Stimulated activated CD4-positive, alpha-beta T cell treated with anti-CD3 and anti-CD28 coated beads, Interleukin-1b, Interleukin-23, amount 100 ng/mL, for 24 hours (primary cell): ENCODE measurements around the gene RBM4.
"Not testable (repeated sequence)": the region's sequence is repeated elsewhere in the genome, so short reads cannot be mapped to it uniquely, and the experiment has no call there.

Experiments used
- DNase-seq, 4 experiments: peaks; one replicate each; pipeline ENCODE4 v3.0.0-alpha.2; 2020; ENCODE audit warnings: low read depth in 4 of 4, low spot score in 1 of 4

Gene RBM4

DNA sequence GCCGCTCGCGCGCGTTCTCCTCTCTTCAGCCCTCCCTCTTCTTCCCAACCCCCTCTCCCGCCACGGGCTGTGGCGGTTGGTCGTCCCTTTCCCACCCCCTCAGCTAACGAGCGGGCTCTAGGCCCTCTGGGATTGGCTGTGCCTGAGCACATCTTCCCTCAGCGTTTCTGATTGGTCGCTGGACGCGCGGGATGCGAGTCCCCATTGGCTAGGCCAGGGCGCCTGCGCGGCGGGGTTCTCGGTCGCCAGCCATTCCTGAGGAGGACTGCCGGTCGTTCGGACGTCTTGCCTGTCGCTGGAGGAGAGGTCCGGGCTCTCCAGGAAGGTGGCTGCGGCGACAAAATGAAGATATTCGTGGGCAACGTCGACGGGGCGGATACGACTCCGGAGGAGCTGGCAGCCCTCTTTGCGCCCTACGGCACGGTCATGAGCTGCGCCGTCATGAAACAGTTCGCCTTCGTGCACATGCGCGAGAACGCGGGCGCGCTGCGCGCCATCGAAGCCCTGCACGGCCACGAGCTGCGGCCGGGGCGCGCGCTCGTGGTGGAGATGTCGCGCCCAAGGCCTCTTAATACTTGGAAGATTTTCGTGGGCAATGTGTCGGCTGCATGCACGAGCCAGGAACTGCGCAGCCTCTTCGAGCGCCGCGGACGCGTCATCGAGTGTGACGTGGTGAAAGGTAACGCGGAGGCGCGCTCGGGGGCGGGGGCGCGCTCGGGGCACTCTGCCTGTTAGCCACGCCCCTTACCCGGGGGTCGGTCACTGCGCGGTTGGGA lies 21.9 kb upstream of the RBM4 start, which contains the start of gene RBM14:
TSS of gene RBM14 (plus strand) at position 252 of the 776 bp plus-strand sequence. CDS start at position 343, 91 bp downstream.
- peak; percentile 92 to 98 (median 98) for DNase-seq

DNA sequence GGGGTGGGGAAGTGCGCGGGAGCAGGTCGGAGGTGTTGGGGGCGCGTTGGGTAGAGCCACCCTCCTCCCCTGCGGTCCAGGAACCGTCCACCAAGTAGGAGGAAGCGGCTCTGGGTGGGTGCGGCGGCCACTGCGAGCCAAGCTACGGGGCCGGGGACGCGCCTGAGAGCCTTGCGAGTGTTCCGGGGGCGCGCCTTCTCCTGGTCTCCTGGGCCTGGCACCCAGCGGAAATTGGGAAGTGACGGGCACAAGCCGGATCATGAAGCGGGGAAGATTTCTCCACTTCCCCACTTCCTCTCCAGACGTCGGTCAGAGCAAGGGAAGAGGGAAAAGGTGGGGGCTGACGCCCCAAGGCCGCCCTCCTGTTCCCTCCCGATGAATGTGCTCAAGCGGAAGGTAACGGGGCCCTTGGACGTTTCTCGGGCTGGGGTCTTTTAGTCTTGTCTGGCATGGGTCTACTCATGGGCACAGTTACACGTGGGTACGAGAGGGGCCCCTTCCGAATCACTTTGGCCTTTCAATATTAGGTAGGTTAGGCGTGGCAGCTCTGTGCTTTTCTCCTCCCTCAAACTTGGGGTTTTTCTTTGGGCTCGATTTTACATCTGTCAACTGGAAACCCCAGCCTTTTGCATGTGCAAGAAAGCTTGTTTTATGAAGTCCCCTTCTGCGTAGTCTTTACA lies 21.2 kb upstream of the RBM4 start:
- no peak for DNase-seq

DNA sequence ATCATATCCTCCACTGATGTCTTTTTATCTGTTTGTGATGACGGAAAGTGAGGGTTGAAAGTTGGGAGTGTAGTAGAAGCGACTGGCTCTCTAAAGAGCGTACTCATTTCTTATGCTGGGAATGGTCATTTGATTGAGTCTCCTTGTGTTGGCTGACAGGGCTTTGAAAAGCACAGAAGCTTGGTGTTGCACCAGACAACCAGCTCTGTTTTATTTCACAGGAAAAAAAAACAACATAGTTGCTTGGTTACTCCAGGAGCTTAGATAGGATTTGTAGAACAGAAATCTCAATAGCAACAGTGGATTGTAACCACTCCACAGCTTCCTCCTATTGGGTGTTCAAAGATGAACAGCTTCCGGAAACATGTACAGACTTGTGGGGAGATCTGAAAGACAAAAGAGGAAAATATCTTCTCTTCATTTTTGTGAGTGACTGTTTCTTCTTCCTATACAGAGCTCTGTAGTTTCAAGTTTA lies 19.4 kb upstream of the RBM4 start:
- no peak for DNase-seq

DNA sequence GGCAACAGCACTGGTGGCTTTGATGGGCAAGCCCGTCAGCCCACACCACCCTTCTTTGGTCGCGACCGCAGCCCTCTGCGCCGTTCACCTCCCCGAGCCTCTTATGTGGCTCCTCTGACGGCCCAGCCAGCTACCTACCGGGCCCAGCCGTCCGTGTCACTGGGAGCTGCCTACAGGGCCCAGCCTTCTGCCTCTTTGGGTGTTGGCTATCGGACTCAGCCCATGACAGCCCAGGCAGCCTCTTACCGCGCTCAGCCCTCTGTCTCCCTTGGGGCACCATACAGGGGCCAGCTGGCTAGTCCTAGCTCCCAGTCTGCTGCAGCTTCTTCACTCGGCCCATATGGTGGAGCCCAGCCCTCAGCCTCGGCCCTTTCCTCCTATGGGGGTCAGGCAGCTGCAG lies 14.1 kb upstream of the RBM4 start:
- DNase-seq, result no peak

DNA sequence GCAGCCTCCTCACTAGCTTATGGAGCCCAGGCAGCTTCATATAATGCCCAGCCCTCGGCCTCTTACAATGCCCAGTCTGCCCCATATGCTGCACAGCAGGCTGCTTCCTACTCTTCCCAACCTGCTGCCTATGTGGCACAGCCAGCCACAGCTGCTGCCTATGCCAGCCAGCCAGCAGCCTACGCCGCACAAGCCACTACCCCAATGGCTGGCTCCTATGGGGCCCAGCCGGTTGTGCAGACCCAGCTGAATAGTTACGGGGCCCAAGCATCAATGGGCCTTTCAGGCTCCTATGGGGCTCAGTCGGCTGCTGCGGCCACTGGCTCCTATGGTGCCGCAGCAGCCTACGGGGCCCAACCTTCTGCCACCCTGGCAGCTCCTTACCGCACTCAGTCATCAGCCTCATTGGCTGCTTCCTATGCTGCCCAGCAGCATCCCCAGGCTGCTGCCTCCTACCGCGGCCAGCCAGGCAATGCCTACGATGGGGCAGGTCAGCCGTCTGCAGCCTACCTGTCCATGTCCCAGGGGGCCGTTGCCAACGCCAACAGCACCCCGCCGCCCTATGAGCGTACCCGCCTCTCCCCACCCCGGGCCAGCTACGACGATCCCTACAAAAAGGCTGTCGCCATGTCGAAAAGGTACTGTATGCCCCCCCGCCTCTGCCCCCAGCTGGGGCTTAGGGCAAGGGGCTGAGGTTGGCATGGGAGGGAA lies 13.3 kb upstream of the RBM4 start:
- DNase-seq, result no peak

DNA sequence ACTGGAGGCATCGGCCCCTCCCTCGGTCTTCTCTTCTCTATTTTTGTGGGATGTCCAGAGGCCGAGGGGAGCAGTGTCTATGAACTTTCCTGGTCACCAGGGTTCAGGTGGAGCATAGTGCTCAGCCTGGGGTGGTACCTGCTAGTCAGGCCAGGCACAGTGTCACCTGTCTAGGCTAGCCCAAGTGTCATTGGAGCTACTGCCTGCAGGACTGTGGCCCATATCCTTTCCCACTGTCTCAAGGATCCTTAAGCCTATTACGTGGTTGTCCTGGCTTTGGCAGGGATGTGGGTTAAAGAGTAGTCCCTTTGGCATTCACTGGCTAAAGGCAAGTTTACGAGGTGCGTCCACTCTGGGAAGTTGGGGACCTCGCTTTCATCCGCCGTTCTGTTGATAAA lies 12.8 kb upstream of the RBM4 start:
- no peak for DNase-seq

DNA sequence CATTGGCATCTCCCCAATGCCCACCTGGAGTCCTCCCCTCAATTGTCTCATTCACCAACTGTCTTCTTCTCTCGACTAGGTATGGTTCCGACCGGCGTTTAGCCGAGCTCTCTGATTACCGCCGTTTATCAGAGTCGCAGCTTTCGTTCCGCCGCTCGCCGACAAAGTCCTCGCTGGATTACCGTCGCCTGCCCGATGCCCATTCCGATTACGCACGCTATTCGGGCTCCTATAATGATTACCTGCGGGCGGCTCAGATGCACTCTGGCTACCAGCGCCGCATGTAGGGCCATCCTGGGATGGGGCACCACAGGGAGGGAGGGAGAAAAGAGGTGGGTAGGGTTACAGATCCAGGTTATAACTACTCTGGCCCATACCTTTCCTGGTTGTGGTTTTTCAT lies 12.1 kb upstream of the RBM4 start:
- DNase-seq, result no peak

DNA sequence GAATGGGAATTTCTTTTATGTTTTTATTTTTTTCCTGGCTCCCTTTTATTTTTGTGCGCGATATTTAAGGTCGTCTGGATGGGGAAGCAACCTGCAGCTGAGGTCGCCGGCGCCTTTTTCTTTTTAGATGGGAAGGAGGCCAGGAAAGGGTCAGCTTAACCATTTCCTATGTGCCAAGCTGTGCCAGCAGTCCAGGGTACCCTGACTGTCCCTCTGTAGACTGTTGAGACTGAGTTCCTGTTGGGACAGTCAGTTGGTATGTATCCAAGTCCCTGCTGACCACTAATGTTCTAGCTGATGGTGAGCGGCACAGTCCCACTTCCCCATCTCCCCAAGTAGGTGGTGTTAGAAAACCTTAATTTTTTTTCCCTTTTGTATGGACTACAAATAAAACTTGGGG lies 11.6 kb upstream of the RBM4 start:
- no peak for DNase-seq

DNA sequence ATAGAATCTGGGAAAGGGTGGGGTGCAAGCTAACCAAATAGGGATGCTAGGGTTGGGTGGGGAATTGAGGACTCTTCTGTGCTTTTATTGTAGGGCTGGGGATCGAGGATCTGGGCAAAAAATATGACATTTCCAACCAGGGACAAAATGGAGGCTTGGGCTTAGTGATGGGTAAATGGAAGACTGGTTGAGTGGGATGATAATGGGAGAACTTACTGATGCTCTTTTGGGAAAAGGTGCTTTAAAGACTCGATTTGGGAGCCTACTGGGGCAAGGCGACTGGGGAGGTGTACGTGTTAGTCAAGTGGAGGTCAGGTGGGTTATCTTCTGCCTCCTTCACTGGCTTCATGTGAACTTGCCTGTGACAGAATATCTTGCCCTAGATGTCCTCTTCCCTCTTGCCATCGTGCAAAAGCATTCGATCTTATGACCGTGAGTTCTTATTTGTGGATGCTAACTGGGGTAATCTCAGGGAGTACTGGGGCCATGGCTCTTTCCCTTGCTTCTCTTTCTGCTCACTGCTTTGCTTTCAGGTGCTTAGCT lies 10.4 kb upstream of the RBM4 start:
- DNase-seq, result no peak

DNA sequence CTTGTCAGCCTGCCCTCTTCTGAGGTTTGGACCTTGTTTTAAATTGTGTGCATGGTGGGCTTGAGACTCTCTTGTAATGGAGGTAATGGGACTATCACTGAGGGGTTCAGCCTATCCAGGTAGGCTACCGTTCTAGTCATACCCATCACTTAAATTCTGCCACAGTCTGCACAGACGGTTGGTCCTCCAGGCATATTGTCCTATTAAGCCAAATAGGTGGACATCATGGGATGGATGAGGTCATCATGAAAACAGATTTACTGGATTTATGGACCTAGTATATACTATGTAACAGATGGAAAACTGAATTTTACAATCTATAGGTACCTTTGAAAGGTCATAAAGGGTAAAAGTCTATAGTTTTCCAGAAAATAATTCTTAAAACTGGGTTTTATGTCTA lies 9.1 kb upstream of the RBM4 start:
- DNase-seq, result no peak

DNA sequence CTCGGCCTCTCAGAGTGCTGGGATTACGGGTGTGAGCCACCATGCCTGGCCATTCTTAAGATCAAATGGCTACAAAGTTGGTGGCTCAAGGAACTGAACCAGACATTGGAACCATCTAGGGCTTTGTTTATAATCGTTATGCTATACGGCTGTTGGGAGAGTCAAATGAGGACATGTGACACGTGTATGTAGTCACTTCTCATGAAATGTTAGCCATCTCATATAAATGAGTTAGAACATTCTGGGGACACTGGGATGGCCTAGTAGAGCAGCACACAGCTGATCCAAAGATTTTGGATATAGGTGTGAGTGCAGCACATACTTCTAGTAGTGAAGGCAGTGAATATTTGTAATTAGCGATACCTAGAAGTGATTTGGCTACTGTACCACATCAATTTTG lies 6.6 kb upstream of the RBM4 start:
- DNase-seq, result no peak

DNA sequence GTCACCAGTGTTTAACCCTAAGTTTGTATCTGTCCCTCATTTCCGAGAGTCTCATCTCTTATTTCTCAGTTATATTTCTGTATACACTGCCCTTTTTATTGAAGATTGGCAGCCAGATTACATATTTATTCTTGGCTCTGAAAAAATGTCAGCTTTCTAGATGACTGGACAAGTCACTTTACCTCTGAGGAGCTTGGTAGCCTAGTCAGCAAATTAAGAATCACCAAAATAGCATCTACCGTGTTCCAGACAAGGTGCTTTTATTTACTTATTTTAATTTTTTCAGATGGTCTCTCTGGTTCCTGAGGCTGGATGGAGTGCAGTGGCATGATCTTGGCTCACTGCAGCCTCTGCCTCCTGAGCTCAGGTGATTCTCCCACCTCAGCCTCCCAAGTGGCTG lies 5.6 kb upstream of the RBM4 start:
- no peak for DNase-seq

DNA sequence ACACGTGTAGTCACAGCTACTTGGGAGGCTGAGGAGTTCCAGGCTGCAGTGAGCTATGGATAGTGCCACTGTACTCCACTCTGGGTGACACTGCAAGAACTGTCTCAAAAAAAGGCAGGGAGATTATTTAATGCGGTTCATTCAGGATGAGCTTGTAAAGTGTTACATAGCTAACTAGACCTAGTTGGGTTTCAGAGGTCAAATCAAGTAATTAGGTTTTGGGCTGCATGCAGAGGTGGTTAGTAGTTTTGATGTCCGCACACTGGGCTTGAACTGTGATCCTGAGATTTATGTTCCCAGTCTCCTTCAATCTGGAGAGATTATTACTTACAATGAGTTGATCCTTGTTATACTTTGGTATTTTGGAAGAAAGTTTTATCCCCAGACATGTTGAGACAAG lies 2.1 kb upstream of the RBM4 start:
- DNase-seq, result no peak

DNA sequence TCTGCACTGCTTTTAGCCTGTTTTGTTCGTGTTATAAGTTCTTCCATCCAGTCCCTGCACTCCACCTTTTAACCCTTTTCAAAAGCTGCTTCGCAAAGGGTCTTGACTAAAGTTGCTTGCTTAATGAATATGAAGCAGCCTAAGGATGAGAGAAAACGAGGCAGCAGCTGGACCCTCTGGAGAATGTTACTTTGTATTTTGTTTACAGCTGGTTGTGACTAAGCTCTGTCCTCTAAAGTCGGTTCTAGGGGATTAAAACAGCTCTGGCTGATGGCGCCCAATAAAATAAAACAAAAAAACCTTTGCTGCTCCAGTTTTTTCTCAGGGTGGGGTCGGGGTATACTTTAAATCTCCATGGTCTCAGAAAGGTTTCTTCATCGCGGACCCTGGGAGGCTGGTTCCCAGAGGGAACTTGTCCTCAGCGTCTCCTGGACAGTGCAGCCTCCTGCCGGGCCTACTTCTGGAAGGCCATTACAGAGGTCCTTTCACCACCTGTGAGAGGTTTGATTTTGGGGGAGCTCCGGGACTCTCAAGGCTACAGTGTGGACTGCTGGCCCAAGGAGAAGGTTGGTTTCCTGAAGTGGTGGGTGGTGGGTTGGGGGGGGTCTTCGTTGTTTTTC lies 836 bp upstream of the RBM4 start:
- DNase-seq, result no peak

DNA sequence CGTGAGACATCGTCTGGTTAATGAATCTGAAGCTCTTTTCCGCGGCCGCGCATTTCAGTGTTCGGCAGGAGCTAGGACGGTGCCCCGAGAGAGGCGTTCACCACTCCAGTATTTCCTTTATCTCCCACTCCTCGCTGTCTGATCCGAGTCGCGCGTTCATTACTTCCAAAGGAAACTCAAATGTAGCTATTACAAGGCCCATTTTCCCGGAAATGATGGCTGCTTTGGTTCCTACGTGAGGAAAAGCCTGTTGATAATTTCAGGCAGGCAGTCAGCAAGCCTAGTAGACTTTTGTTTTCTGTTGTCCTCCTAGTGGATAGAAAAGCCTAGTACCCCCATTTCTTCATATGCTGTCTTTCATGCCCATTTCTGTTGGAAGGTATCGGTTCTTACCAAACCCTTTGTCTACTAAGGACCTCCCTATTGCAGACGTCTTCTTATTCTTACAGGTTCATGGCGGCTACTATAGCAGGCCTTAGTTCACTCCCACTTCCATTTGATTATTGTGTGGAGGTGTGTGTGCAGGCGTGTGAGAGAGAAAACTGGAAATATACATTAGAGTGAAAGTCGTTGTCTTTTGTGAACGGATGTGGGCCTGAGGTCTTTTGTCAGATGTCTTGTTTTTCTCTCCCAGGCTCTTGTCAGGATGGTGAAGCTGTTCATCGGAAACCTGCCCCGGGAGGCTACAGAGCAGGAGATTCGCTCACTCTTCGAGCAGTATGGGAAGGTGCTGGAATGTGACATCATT lies 737 bp downstream of the RBM4 start:
- DNase-seq, result peak in 1 of 4 experiments; percentile 16

DNA sequence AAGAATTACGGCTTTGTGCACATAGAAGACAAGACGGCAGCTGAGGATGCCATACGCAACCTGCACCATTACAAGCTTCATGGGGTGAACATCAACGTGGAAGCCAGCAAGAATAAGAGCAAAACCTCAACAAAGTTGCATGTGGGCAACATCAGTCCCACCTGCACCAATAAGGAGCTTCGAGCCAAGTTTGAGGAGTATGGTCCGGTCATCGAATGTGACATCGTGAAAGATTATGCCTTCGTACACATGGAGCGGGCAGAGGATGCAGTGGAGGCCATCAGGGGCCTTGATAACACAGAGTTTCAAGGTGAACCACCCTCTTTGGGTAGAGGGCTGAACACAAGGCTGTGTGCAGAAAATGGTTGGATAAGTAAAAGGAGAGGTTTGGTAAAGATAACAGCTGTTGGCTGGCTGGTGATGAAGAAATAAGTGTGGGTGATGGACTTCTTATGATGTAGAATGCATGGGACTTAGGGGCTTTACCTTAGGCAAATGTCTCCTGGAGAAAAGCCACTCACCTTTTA lies 1.4 kb downstream of the RBM4 start:
- not testable (repeated sequence) for DNase-seq

DNA sequence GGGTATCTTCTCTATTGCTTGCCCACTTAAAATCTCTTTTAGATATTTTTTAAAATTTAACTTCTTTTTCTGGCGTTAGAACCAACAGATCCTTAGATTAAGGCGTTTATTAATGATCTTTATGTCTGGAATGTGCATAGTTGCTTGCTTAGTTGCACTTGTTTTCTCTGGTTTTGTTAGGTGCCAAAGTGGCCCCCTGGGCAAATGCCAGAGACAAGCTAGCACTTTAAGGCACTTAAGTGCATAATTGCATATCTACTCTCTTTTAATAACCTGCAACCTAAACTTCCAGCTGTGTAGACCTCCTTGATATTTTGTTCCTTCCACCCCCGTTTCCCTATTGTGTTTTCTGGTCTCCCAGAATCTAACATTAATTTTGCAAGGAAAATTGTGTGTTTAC lies 3.3 kb downstream of the RBM4 start:
- DNase-seq, result no peak

DNA sequence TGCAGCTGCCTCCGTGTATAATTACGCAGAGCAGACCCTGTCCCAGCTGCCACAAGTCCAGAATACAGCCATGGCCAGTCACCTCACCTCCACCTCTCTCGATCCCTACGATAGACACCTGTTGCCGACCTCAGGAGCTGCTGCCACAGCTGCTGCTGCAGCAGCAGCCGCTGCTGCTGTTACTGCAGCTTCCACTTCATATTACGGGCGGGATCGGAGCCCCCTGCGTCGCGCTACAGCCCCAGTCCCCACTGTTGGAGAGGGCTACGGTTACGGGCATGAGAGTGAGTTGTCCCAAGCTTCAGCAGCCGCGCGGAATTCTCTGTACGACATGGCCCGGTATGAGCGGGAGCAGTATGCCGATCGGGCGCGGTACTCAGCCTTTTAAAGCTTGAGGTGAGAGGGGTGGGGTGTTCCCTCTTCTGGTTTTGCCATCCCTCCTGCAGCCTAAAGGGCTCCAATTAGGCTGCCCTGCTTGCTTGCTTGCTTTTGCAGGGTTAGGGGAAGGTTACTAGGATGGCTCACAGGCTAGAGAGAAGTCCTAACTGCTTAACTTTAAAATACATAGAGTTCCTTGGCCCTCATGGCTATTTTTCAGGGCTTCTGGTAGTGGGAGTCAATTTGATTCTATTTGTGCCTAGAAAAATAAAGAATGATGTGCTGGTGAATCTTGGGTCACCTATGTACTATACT lies 5.4 kb downstream of the RBM4 start:
- no peak for DNase-seq

DNA sequence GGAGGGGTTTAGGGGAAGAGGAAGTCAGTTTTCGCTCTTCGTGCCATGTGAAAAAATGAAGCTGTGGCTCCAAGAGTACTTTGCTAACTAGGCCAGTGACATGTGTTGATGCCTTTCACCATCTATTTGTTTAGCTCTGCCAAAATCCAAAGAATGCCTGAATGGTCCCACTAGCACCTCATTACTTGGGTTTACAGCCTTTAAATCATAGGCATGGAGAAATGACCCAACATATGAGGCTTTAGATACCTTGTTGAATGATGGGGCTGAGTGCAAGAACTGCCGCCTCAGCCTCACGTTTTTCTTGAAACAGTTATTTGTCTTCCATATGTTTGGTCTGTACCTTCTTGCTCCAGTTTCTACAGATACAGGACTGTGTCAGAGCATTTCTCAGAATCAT lies 8.3 kb downstream of the RBM4 start:
- DNase-seq, result no peak

DNA sequence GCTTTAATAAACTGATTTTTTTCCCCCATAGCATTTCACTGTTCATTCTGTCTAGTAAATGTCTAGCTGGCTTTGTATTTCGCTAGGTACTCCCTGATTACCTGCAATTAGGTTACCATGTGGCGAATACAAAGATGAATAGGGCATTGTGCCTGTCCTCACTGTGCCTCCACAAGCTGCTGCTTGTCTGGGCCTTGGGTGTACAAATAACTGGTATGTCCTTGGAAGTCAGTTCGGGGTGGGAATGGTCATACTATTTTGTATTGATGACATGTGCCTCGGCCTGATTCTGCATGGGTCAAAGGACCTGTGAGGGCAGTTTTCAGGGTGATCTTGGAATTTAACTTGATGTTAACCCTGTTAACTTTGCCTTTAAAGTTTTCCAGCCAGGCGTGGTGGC lies 11.4 kb downstream of the RBM4 start:
- DNase-seq, result no peak
